ENCODE data around the gene SGIP1.

Gene SGIP1

DNA sequence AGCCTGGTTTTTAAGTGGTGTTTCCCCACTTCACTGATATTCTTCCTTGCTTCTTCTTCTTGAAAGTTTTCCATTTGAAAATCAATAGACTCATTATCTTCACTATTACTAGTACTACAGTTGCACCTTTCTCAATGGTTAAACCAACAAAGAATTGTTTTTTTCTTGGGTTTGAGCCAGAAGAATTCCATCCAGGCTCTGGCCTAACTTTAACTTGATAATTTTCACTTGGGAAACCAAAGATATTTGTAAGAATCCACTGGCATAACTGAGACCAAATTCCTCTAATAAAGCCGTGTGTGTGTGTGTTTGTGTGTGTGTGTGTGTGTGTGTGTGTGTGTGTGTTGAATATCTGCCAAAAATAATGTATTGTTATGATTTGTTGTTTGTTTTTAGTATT, 103.2 kb downstream of the SGIP1 start:
- H3K4me1 ChIP-seq (ENCODE audit: insufficient read depth, low read length, severe bottlenecking) = no peaks in the 10 kb centered on the region
- H3F3A ChIP-seq (ENCODE audit: insufficient read depth, low read length) = no peaks in the 10 kb centered on the region
- H3K4me3 ChIP-seq (ENCODE audit: low read depth, low read length, poor library complexity, severe bottlenecking) = no peak overlapping the region
- H3K36me3 ChIP-seq (ENCODE audit: insufficient read depth, low read length) = no peaks in the 10 kb centered on the region
- no peak overlapping the region for H2AFZ ChIP-seq (ENCODE audit: low read length)
- no peaks in the 10 kb centered on the region for H3K9me3 ChIP-seq (ENCODE audit: low read length)
- H3K27ac ChIP-seq (ENCODE audit: low read depth, low read length, poor library complexity, severe bottlenecking) = no peak overlapping the region
- H3K27me3 ChIP-seq (ENCODE audit: insufficient read depth, low read length) = no peaks in the 10 kb centered on the region
- H3K9me2 ChIP-seq (ENCODE audit: low read depth, low read length) = no peaks in the 10 kb centered on the region
- H3K9ac ChIP-seq (ENCODE audit: low read length) = no peak overlapping the region
- no peaks in the 10 kb centered on the region for H3K79me2 ChIP-seq (ENCODE audit: insufficient read depth, low read length)
- no peak overlapping the region for H3K4me2 ChIP-seq (ENCODE audit: low read length)
- TF ChIP-seq CTCF (IDR thresholded peaks at IDR 0.05; ENCODE audit: low read length) = no peak
- TF ChIP-seq EZH2 (IDR thresholded peaks at IDR 0.05; ENCODE audit: borderline replicate concordance, low read length) = no peak
- no peaks in the 10 kb centered on the region for H4K20me1 ChIP-seq (ENCODE audit: insufficient read depth, low read length)

DNA sequence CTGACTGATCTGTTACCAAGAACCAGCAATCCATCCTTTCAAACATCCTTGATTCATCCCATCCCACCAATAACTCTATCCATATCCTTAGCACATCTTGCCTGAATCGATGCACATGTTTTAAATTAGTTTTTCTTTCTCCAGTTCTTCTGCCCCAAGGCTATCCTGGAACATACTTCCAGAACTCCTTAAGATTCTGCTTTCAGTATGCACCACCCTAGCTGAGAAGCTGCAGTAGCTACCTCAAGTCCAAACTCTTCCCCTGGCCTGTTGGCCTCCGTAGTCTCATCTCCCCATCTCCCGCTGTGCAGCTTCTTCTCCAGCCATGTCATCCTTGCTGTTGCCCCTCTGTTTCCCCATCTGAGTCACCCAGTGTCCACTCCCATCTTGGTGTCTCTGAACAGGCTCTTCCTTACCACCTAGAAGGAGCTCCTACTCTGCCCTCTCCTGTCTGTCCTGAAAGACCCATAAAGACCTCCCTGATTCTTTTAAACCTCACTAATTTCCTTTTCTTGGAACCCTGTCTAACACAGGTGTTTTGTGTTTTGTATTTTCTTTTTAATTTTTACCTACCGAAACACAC, 108.0 kb downstream of the SGIP1 start:
- Histone ChIP-seq H3K27me3 (ENCODE audit: insufficient read depth, low read length) (no peaks in the 10 kb centered on the region), H3K36me3 (ENCODE audit: insufficient read depth, low read length) (no peaks in the 10 kb centered on the region), H3K27ac (ENCODE audit: low read depth, low read length, poor library complexity, severe bottlenecking) (no peak overlapping the region), H3K9me3 (ENCODE audit: low read length) (no peaks in the 10 kb centered on the region), H4K20me1 (ENCODE audit: insufficient read depth, low read length) (no peaks in the 10 kb centered on the region), H3K4me2 (ENCODE audit: low read length) (no peak overlapping the region), H2AFZ (ENCODE audit: low read length) (no peak overlapping the region), H3F3A (ENCODE audit: insufficient read depth, low read length) (no peaks in the 10 kb centered on the region), H3K4me1 (ENCODE audit: insufficient read depth, low read length, severe bottlenecking) (no peaks in the 10 kb centered on the region), H3K4me3 (ENCODE audit: low read depth, low read length, poor library complexity, severe bottlenecking) (no peak overlapping the region), H3K9ac (ENCODE audit: low read length) (no peak overlapping the region), H3K79me2 (ENCODE audit: insufficient read depth, low read length) (no peaks in the 10 kb centered on the region), H3K9me2 (ENCODE audit: low read depth, low read length) (no peaks in the 10 kb centered on the region)
- TF ChIP-seq EZH2 (IDR thresholded peaks at IDR 0.05; ENCODE audit: borderline replicate concordance, low read length) (no peak), CTCF (IDR thresholded peaks at IDR 0.05; ENCODE audit: low read length) (no peak)

DNA sequence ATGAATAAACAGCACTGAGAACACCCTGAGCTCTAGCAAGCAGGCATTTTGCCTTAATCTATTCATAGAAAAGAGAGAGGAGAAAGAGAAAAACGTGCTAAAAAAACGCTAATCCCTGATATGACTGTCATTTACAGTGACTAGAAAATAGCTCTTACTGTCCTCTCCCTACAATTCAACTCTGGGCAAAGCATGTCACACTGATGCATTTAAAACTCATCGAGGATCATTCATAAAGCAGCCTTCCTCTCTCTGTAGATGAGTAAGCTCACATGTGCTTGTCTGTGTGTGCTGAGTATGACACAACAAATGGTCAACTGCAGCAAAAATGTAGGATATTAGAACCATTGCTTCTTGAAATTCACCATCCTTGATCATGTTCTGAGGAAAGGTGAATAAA, 109.0 kb downstream of the SGIP1 start:
- H3K4me1 ChIP-seq (ENCODE audit: insufficient read depth, low read length, severe bottlenecking) = no peaks in the 10 kb centered on the region
- H3K9me3 ChIP-seq (ENCODE audit: low read length) = no peaks in the 10 kb centered on the region
- no peaks in the 10 kb centered on the region for H4K20me1 ChIP-seq (ENCODE audit: insufficient read depth, low read length)
- H3K79me2 ChIP-seq (ENCODE audit: insufficient read depth, low read length) = no peaks in the 10 kb centered on the region
- no peak overlapping the region for H3K9ac ChIP-seq (ENCODE audit: low read length)
- no peak overlapping the region for H3K4me3 ChIP-seq (ENCODE audit: low read depth, low read length, poor library complexity, severe bottlenecking)
- no peaks in the 10 kb centered on the region for H3K9me2 ChIP-seq (ENCODE audit: low read depth, low read length)
- no peak overlapping the region for H3K4me2 ChIP-seq (ENCODE audit: low read length)
- no peak overlapping the region for H3K27ac ChIP-seq (ENCODE audit: low read depth, low read length, poor library complexity, severe bottlenecking)
- TF ChIP-seq EZH2 (IDR thresholded peaks at IDR 0.05; ENCODE audit: borderline replicate concordance, low read length) (no peak), CTCF (IDR thresholded peaks at IDR 0.05; ENCODE audit: low read length) (no peak)
- no peaks in the 10 kb centered on the region for H3K27me3 ChIP-seq (ENCODE audit: insufficient read depth, low read length)
- H3K36me3 ChIP-seq (ENCODE audit: insufficient read depth, low read length) = no peaks in the 10 kb centered on the region
- no peak overlapping the region for H2AFZ ChIP-seq (ENCODE audit: low read length)
- H3F3A ChIP-seq (ENCODE audit: insufficient read depth, low read length) = no peaks in the 10 kb centered on the region
